BLaER1 treated with 17β-estradiol and CSF1 and Interleukin-3, amounts not matched to agents 10 nM and 100 nM (cell line): Measurements from ENCODE around the gene NOTCH4.

ENCODE experiments used
- H3K27ac ChIP-seq, 11 experiments: shearing (Covaris generic); formaldehyde crosslinking; 2 replicates each; pipeline ENCODE4 v1.8.1; 2022
- H3K27me3 ChIP-seq, 11 experiments: shearing (Covaris generic); formaldehyde crosslinking; 2 replicates each; pipeline ENCODE4 v1.8.1; 2022
- H3K36me3 ChIP-seq, 11 experiments: shearing (Covaris generic); formaldehyde crosslinking; 2 replicates each; pipeline ENCODE4 v1.8.1; 2022
- H3K4me1 ChIP-seq, 10 experiments: shearing (Covaris generic); formaldehyde crosslinking; 2 replicates each; pipeline ENCODE4 v1.8.1; 2022
- H3K4me2 ChIP-seq, 11 experiments: shearing (Covaris generic); formaldehyde crosslinking; 2 replicates each; pipeline ENCODE4 v1.8.1; 2022
- H3K4me3 ChIP-seq, 10 experiments: shearing (Covaris generic); formaldehyde crosslinking; 2 replicates each; pipeline ENCODE4 v1.8.1; 2022
- H3K9ac ChIP-seq, 11 experiments: shearing (Covaris generic); formaldehyde crosslinking; 2 replicates each; pipeline ENCODE4 v1.8.1; 2022
- H3K9me3 ChIP-seq, 11 experiments: shearing (Covaris generic); formaldehyde crosslinking; replicated peaks in 1 of 11; 2 replicates each; pipeline ENCODE4 v1.8.1; 2022
- H4K20me1 ChIP-seq, 11 experiments: shearing (Covaris generic); formaldehyde crosslinking; 2 replicates each; pipeline ENCODE4 v1.8.1; 2022
- Cebpa-rat ChIP-seq, 11 experiments: shearing (Covaris generic); IDR thresholded peaks; 2 replicates each; pipeline ENCODE4 v1.8.1; 2022

NOTCH4 gene

DNA sequence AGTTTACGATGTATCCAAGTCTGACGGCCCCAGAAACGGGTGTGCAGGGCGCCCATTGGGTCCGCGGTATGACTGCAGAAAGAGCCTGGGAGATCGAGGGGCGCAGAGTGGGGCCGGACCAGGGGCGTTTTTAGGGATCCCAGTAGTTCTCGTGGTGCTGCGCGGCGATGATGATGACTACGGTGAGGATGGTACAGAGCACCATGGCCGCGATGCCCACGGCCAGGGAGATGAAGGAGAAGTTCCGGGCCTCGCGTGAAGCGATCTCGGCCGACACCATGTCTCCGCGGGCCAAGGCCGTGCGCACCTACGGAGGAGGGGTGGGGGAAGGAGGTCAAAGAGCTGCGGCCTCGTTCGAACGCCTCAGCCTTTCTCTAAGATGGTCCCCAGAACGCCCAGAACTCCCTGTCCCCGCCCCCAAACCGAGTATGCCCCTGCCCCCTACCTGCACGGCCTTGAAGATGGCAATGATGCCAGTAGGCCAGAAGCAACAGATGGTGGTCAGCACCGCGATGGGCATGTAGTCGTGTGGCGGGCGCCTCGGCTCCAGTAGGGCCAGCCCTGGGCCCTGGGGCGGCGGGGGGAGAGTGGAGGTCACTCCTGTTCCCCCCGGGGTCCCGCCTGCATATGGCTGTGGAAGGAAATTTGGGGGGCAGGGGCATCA, 74.6 kb downstream of the NOTCH4 start:
- H3K4me3 ChIP-seq = no peak overlapping the region
- H3K36me3 ChIP-seq = no peaks in the 10 kb centered on the region
- H3K4me1 ChIP-seq = peaks cover 0 to 24% (median 16%) of the 10 kb centered on the region in 10 experiments; a peak in 16 of 20 replicates
- peaks cover 0 to 9% (median 6%) of the 10 kb centered on the region in 11 experiments; a peak in 8 of 22 replicates for H3K9me3 ChIP-seq
- no peak overlapping the region for H3K9ac ChIP-seq
- H3K27ac ChIP-seq = no peak overlapping the region
- no peak overlapping the region for H3K4me2 ChIP-seq
- no peak for TF ChIP-seq Cebpa-rat (IDR thresholded peaks at IDR 0.05)
- no peaks in the 10 kb centered on the region for H4K20me1 ChIP-seq
- peaks cover 0 to 19% (median 8%) of the 10 kb centered on the region in 11 experiments; a peak in 11 of 22 replicates for H3K27me3 ChIP-seq

DNA sequence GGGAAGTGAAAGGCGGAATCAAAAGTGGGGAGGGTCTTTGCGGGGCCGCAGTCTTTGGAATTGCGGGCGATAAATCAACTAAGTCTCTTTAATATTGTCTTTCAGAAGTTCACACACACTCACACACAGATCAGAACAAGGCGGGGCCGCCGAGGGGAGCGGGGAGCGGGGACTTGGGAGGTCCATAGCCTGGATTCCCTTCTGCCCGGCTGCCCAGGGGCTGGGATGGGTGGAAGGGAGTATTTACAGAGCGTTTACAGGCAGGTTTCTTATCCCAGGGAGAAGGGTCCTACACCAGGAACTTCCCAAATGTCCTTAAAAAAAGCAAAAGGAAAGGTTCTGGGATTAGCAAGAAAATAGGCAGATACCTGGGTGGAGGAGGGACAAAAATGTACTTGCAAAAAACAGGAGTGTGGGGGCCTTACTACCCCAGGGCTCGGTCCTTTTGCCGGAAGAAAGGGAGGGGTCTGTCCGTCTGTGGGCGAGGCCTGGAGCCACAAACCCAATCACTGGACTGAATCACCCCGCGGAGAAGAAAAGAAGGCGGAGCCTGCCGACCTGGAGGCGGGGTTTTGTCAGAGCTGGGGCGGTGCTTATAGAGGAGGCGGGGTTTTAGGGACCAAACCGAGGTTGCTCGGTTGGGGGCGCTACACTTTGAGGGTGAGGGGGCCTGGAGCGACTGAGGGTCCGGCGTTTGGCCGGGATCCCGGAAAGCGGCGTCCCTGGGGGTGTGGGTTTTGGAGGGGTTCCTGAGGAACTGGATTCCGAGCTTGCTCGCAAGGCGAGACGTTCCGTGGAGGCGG, 75.4 kb downstream of the NOTCH4 start:
- H3K36me3 ChIP-seq = no peaks in the 10 kb centered on the region
- no peak overlapping the region for H3K4me2 ChIP-seq
- peaks cover 0 to 9% (median 6%) of the 10 kb centered on the region in 11 experiments; a peak in 8 of 22 replicates for H3K9me3 ChIP-seq
- peaks cover 0 to 21% (median 16%) of the 10 kb centered on the region in 10 experiments; a peak in 16 of 20 replicates for H3K4me1 ChIP-seq
- H4K20me1 ChIP-seq = no peaks in the 10 kb centered on the region
- H3K9ac ChIP-seq = no peak overlapping the region
- peaks cover 0 to 19% (median 8%) of the 10 kb centered on the region in 11 experiments; a peak in 11 of 22 replicates for H3K27me3 ChIP-seq
- H3K4me3 ChIP-seq = no peak overlapping the region
- TF ChIP-seq Cebpa-rat (IDR thresholded peaks at IDR 0.05) = no peak
- H3K27ac ChIP-seq = no peak overlapping the region

DNA sequence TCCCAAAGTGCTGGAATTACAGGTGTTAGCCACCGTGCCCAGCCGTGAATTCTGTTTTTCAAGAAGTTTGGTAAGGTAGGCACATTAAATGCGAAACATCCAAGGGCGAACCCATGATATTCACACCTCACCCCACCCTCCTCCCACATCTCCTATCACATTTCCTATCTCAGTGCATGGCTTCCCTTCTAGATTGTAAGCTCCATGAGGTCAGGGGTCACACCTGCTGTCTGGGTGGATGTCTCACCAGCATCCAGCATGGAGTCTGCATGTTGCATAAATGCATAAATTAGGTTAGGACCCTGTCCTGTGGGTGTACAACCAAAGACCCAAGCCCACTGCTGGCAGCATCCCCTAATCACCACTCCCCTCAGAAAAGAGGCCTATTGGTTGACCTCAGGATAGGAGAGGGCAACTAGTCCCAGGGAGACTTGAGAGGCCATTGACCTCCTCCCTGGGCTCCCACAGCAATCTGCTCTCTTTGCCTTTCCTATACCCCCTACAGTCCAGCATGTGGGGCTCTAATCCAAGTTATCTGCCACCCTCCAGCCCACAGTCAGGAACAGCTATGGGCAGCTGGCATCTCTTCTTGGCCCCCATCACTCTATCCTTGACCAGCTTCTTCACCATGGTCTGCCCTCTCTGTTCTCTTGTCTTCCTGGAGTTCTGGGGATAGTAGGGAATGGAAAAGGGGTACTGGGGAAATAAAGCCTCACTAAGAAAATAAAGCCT, 76.3 kb downstream of the NOTCH4 start:
- peaks cover 0 to 19% (median 8%) of the 10 kb centered on the region in 11 experiments; a peak in 11 of 22 replicates for H3K27me3 ChIP-seq
- H3K4me1 ChIP-seq = peaks cover 0 to 12% (median 7%) of the 10 kb centered on the region in 10 experiments; a peak in 16 of 20 replicates
- H3K27ac ChIP-seq = no peak overlapping the region
- H3K9me3 ChIP-seq = peaks cover 0 to 9% (median 6%) of the 10 kb centered on the region in 11 experiments; a peak in 8 of 22 replicates
- H3K4me3 ChIP-seq = no peak overlapping the region
- no peak overlapping the region for H3K9ac ChIP-seq
- H3K4me2 ChIP-seq = no peak overlapping the region
- H4K20me1 ChIP-seq = no peaks in the 10 kb centered on the region
- TF ChIP-seq Cebpa-rat (IDR thresholded peaks at IDR 0.05) = no peak
- H3K36me3 ChIP-seq = no peaks in the 10 kb centered on the region

DNA sequence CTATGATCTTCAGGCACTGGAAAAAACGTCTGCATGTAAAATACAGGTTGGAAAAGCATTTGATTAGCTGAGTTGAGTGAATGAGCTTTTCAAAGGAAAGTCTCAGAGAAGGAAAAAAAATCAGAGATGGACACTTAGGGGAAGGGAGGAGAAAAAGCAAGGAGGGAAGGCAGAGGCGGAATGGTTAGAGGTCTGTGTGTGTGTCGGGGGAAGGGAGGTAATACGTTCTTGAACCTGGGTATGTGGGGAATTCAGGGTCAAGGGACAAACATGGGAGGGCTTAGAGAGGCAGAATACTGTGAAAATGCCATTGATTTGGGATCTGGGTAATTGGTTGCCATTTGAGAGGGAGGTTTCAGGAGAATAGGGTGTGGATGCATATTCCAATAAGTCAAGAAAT, 77.2 kb downstream of the NOTCH4 start:
- Histone ChIP-seq H3K9ac (no peak overlapping the region), H3K4me3 (no peak overlapping the region), H3K9me3 (peaks cover 0 to 9% (median 6%) of the 10 kb centered on the region in 11 experiments; a peak in 8 of 22 replicates), H3K4me2 (no peak overlapping the region), H3K36me3 (no peaks in the 10 kb centered on the region), H3K27ac (no peak overlapping the region), H3K4me1 (peaks cover 0 to 6% (median 1%) of the 10 kb centered on the region in 10 experiments; a peak in 6 of 20 replicates), H4K20me1 (no peaks in the 10 kb centered on the region), H3K27me3 (peaks cover 0 to 19% (median 8%) of the 10 kb centered on the region in 11 experiments; a peak in 10 of 22 replicates)
- no peak for TF ChIP-seq Cebpa-rat (IDR thresholded peaks at IDR 0.05)

DNA sequence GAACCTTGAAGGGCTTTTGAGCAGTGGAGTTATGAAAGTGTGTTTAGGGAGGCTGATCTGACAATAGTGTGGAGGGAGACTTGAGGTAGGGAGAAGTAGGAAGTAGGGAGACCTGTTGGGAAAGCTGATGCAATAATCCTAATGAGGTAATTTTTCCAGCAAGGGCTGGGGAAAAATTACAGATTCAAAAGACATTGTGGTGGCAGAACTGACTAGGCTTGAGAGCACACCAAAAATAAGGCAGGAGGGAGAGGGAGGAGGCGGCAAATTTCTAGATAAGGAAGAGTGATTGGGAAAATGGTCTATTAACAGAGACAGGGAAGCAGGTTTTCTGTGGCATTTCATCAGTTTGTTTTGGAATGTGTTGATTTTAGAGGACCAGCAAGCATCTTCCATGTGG, 77.6 kb downstream of the NOTCH4 start:
- no peak overlapping the region for H3K4me2 ChIP-seq
- TF ChIP-seq Cebpa-rat (IDR thresholded peaks at IDR 0.05) = no peak

More for the DNA sequence above, 77.6 kb downstream of the NOTCH4 start:
- Histone ChIP-seq H3K36me3 (no peaks in the 10 kb centered on the region), H3K4me1 (peaks cover 0 to 7% (median under 1%) of the 10 kb centered on the region in 10 experiments; a peak in 6 of 20 replicates), H3K27ac (no peak overlapping the region), H3K9ac (no peak overlapping the region), H4K20me1 (no peaks in the 10 kb centered on the region), H3K27me3 (peaks cover 0 to 19% (median 8%) of the 10 kb centered on the region in 11 experiments; a peak in 10 of 22 replicates), H3K4me3 (no peak overlapping the region), H3K9me3 (peaks cover 0 to 9% (median 6%) of the 10 kb centered on the region in 11 experiments; a peak in 8 of 22 replicates)
